IPS-15b (cell line): Measurements from ENCODE around the gene CCDC85B.

Source experiments
- H3K27me3 ChIP-seq: one replicate; pipeline ENCODE4 v1.6.1; 2013; ENCODE audit warnings: low read length; ENCODE audit not compliant: control insufficient read depth, insufficient read depth
- H3K36me3 ChIP-seq: one replicate; pipeline ENCODE4 v1.6.1; 2013; ENCODE audit warnings: low read length; ENCODE audit not compliant: control insufficient read depth, insufficient read depth
- H3K4me1 ChIP-seq: one replicate; pipeline ENCODE4 v1.6.1; 2013; ENCODE audit warnings: mild to moderate bottlenecking, low read length; ENCODE audit not compliant: control insufficient read depth, insufficient read depth
- H3K4me3 ChIP-seq: one replicate; pipeline ENCODE4 v1.5.1; 2013; ENCODE audit warnings: low read depth, low read length
- H3K9ac ChIP-seq: one replicate; pipeline ENCODE4 v1.6.1; 2013; ENCODE audit warnings: low read depth, mild to moderate bottlenecking, low read length
- H3K9me3 ChIP-seq: one replicate; pipeline ENCODE4 v1.6.1; 2013; ENCODE audit warnings: mild to moderate bottlenecking, low read length; ENCODE audit not compliant: control insufficient read depth, insufficient read depth

Gene CCDC85B

GRCh38 chr11:65866509-65867283 is 23.8 kb upstream of the CCDC85B start:
- Histone ChIP-seq H3K27me3 (peaks cover 11% of the 10 kb centered on the region), H3K9me3 (no peaks in the 10 kb centered on the region), H3K4me1 (no peaks in the 10 kb centered on the region), H3K9ac (no peak overlapping the region), H3K36me3 (peaks cover 27% of the 10 kb centered on the region), H3K4me3 (no peak overlapping the region)

GRCh38 chr11:65867284-65868071 is 23.0 kb upstream of the CCDC85B start:
- Histone ChIP-seq H3K9ac (no peak overlapping the region), H3K4me3 (peak overlapping the region; percentile 71), H3K27me3 (peaks cover 15% of the 10 kb centered on the region), H3K9me3 (no peaks in the 10 kb centered on the region), H3K4me1 (no peaks in the 10 kb centered on the region), H3K36me3 (peaks cover 27% of the 10 kb centered on the region)

- Histone ChIP-seq H3K9me3 (no peaks in the 10 kb centered on the region), H3K36me3 (peaks cover 21% of the 10 kb centered on the region), H3K27me3 (peaks cover 15% of the 10 kb centered on the region), H3K4me1 (no peaks in the 10 kb centered on the region), H3K9ac (no peak overlapping the region), H3K4me3 (peak overlapping the region; percentile 71)
Observed at GRCh38 chr11:65868076-65868667, 22.3 kb upstream of the CCDC85B start.

GRCh38 chr11:65868907-65869306 is 21.6 kb upstream of the CCDC85B start:
- peaks cover 14% of the 10 kb centered on the region for H3K36me3 ChIP-seq
- H3K4me1 ChIP-seq, result no peaks in the 10 kb centered on the region
- no peaks in the 10 kb centered on the region for H3K9me3 ChIP-seq

GRCh38 chr11:65869643-65870306 is 20.7 kb upstream of the CCDC85B start:
- Histone ChIP-seq H3K27me3 (peaks cover 15% of the 10 kb centered on the region), H3K4me3 (no peak overlapping the region), H3K4me1 (no peaks in the 10 kb centered on the region), H3K9me3 (no peaks in the 10 kb centered on the region), H3K36me3 (peaks cover 8% of the 10 kb centered on the region), H3K9ac (no peak overlapping the region)

More at GRCh38 chr11:65868907-65869306, 21.6 kb upstream of the CCDC85B start:
- H3K27me3 ChIP-seq, result peaks cover 15% of the 10 kb centered on the region
- no peak overlapping the region for H3K9ac ChIP-seq
- no peak overlapping the region for H3K4me3 ChIP-seq

- Histone ChIP-seq H3K4me3 (no peak overlapping the region), H3K36me3 (peaks cover 5% of the 10 kb centered on the region), H3K4me1 (no peaks in the 10 kb centered on the region), H3K27me3 (peaks cover 15% of the 10 kb centered on the region), H3K9ac (no peak overlapping the region), H3K9me3 (no peaks in the 10 kb centered on the region)
Observed at GRCh38 chr11:65870307-65870658, 20.2 kb upstream of the CCDC85B start.

GRCh38 chr11:65870706-65871681 is 19.5 kb upstream of the CCDC85B start:
- Histone ChIP-seq H3K36me3 (no peaks in the 10 kb centered on the region), H3K4me3 (no peak overlapping the region), H3K4me1 (no peaks in the 10 kb centered on the region), H3K27me3 (peaks cover 15% of the 10 kb centered on the region), H3K9ac (no peak overlapping the region), H3K9me3 (no peaks in the 10 kb centered on the region)

- Histone ChIP-seq H3K27me3 (peaks cover 15% of the 10 kb centered on the region), H3K4me3 (peak overlapping the region; percentile 32), H3K36me3 (no peaks in the 10 kb centered on the region), H3K9ac (no peak overlapping the region), H3K9me3 (no peaks in the 10 kb centered on the region), H3K4me1 (no peaks in the 10 kb centered on the region)
Observed at GRCh38 chr11:65871811-65872548, 18.5 kb upstream of the CCDC85B start.

- peak within 1 kb of the TSS; percentile 82 for H3K4me3 ChIP-seq
- H3K36me3 ChIP-seq, result no peaks in the 10 kb centered on the region
- H3K27me3 ChIP-seq, result peaks cover 15% of the 10 kb centered on the region
- H3K9ac ChIP-seq, result no peak within 1 kb of the TSS
- no peaks in the 10 kb centered on the region for H3K9me3 ChIP-seq
- H3K4me1 ChIP-seq, result no peaks in the 10 kb centered on the region
Observed at GRCh38 chr11:65872586-65873317, 17.7 kb upstream of the CCDC85B start, which contains the start of gene EFEMP2. Gene EFEMP2, minus strand, starts transcription at chr11:65872800. Its CDS starts 446 bp downstream, at chr11:65872354.
